NCI-H82 (cell line): ENCODE data around the gene RASSF4.

Experiments used
- DNase-seq: peaks from one replicate; lab custom pipeline; 2025; lab: John Stamatoyannopoulos, UW

Gene RASSF4

GRCh38 chr10:44948642-44949041 lies 11.0 kb upstream of the RASSF4 start:
- DNase-seq, result no peak

DNA sequence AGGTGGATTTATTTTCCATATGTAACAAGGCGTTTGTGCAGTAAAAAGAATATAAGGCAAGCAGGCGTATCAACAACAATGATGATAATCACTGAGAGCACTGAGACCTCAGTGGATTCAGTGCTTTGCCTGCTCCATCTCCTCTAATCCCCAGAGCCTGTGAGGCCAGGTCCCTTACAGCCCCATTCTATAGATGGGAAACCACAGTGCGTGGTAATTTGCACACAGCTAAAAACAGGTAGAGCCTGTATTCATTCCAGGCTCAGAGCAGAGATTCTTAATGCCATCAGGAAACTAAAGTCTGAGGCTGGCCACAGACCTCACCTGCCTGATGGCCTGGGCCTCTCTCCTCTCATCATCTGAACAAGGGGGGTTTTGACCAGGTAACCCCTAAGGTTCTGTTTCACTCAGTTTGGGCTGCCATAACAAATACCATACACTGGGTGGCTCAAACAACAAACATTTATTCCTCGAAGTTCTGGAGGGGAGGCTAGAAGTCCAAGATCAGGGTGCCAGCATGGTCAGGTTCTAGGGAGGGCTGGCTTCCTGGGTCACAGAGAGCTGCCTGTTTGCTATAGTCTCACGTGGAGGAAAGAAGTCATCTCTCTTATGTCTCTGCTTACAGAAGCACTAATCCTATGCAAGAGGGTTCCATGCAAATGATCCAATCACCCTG lies 10.3 kb upstream of the RASSF4 start:
- no peak for DNase-seq

DNA sequence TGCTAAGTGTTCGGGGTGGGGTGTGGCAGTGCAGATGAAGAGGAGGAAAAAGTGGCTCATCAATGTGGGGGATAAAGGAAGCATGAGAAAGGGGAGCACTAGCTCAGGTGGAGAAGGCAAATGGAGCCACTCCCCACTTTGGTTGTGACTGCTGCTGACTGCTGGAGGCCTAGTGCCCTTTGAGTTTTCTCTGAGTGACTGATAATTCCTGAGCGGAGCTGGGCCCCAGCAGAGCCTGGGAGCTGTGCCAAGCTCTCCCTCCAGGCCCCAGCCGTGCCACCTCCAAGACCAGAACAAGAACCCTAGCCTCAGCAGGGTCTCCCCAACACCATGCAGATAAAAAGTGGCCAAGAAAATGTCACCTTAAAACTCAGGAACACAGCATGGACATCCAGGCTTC lies 9.7 kb upstream of the RASSF4 start:
- no peak for DNase-seq

- DNase-seq, result no peak
Observed at GRCh38 chr10:44950326-44951225, 9.0 kb upstream of the RASSF4 start.

- no peak for DNase-seq
Observed at GRCh38 chr10:44951576-44952226, 7.9 kb upstream of the RASSF4 start.

DNA sequence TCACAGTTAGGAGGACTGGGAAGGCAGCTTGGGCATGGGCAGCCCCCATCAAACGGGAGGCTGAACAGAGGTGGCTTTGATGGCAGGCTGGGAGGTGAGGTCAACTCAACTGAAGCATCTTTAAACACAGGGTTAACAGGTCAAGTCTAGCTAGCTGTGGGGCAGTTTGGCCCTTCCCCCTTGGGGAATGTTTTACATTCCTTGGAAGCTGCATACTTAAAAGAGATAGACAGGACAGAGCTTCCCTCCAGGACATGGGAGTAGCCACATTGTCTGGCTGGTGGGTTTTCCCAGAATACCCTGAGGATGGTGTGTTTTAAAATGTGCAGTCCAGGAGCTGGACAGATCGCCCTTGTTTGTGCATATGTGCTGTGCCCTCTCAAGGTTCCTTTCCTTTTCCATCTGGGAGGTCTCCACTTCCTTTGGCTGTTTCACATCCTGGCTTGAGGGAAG lies 6.8 kb upstream of the RASSF4 start:
- no peak for DNase-seq

DNA sequence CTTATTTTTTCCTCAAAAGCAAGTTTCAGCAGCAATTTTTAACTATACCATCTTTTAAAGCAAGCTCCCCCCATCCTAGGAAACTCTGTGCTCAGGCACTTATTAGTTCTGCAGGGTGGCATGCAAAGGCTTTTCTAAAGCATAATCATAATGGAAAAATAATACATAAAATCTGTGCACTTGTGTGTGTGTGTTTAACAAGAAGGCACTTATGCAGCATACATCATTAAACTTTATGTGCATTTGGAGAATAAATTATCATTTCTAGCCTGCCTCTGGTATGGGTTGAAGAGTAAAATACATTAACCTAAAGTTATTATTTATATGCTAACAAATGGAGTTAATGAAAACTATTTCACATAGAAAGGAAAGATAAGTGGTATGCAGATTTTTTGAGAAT lies 5.6 kb upstream of the RASSF4 start:
- no peak for DNase-seq

DNA sequence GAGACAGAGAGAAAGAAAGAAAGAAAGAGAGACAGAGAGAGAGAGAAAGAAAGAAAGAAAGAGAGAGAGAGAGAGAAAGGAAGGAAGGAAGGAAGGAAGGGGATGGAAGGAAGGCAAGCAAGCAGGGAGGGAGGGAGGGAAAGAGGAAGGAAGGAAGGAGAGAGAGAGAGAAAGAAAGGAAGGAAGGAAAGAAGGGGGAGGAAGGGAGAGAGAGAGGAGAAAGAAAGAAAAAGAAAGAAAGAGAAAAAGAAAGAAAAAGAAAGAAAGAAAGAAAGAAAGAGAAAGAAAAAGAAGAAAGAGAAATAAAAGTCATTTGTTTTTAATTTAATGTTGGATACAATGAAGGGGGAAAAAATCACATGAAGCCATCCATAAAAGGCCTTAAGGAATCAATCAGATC lies 4.6 kb upstream of the RASSF4 start:
- DNase-seq, result no peak

DNA sequence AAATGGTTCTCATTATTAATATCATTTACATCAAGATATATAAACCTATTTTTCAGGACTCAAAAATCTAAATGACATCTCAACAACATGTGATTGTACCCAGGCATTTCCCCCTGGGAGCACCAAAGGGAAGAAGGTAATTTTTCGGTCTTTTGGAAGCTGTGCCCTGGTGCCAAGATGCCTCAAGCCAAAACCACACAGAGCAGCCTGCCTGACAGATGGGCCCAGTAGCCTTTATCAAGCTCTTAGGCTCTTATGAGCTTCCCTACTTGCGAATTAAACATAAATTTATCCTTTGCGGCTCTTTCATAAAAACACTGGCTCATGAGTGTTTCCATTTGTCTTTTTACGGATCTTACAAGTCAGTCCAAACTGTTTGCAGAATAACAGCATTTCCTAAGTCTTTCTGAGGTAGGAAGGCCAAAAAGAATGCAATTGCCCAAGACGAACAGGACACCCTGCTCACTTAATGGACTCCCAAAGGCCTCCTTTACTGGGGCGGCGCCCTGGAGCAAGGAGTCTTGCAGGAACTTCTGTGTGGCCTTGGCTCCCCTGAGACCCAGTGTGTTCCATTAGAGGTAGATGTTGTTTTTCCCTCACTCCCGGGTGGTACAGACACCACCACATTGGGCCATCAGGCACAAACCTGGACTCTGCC lies 4.1 kb upstream of the RASSF4 start:
- no peak for DNase-seq

DNA sequence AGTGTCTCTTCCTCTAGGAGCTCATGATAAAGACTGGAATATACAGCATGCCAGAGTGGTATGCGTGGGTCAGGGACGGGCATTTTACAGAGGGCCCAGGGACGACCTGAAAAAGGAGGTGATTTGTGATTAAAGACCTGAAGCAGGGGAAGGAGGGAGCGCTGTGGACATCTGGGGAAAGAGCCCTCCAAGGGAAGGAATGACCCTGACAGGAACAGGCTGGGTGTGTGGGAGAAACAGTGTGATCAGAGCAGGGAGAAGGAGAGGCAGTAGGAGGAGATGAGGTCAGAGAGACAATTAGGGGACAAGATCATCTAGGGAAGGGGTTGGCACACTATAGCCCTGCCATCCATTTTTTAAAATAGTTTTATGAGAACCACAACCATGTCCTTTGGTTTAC lies 3.4 kb upstream of the RASSF4 start:
- DNase-seq, result no peak

DNA sequence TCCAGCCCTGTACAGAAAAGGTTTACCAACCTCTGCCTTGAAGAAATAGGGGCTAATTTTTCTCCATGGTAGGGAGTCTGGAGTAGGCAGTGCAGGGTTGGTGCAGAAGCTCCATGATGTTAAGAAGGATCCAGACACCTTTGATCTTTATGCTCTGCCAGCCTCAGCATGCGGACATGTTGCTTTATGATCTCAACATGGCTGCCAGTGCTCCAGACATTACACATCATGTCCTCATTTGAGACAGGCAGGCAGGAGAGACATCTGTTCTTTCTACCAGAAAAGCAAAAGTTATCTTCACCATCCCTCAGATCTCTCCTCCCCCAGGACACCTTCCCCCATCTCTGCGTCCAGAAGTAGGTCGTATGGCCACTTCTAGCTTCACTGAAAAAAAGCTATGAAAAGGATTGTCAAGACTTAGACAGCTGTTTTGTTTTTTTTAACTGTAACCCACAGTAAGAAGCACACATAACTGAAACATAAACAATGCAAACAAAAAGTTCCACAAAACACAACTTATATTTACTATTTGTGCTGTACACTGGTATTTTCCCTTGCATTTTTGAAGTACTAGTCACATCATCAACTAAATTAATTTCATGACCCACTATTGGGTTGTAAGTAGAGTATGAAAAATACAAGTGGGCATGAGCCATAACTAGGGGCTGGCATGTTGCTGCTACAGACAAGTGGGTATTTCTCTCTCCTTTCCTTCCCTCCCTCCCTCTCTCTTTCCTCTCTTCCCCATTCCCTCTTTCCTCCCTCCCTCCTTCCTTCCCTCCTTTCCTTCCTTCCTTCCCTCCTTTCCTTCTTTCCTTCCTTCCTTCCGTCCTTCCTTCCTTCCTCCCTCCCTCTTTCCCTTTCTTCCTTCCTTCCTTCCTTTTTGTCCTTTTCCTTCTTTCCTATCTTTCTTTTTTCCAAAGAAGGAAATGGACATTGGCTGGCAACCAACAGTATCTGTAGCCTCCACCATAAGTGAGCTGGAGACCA lies 2.6 kb upstream of the RASSF4 start:
- DNase-seq, result no peak

DNA sequence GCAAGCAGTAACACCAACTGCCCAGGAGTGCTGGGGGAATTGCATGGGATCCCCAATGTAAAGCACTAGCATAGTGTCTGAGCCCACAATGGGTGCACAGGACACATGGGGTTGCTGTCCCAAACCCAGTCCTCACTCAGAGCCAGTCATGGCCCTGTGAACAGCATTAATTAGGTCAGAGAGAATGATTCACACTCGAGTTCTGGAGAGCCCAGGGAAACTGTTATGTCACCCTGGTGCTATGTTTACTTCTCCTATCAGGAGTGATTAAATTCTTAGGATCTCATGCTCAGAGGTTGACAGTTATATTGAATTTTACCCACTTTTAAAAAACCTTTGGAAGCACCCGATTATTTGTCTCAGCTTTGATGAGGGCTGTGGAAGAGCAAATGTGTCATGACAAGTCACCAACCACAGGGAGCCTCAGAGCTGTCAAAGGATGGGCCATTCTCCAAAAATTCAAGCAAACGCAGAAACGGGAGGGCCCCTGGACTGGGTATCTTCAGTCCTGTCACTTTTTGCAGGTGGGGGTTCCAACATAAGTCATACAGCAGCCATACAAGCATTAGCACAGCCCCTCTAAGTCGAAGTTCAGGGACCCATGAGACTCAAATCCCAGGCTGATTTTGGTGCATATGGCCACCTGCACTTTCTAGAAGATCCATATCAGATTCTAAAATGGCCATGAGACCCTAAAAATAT lies 1.3 kb upstream of the RASSF4 start:
- DNase-seq, result no peak

DNA sequence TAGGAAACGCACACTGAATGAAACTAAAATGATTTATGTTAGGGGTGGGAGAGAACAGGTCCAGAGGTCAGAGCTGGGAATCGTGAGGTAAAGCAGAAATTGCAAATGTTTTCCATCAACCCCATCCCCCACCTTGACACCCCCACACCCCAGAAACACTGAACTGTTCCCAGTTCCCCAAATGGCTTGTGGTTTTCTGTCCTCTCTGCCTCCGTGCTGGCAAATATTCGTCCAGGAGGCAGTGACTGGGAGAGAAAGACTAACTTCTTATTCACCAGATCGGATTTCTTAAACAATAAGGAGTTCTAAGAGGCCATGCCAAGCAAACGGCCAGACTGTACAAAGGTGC lies 730 bp upstream of the RASSF4 start:
- no peak for DNase-seq

- DNase-seq, result no peak
Observed at GRCh38 chr10:44960088-44960460, 472 bp downstream of the RASSF4 start.

GRCh38 chr10:44960482-44961229 lies 1.1 kb downstream of the RASSF4 start:
- no peak for DNase-seq

DNA sequence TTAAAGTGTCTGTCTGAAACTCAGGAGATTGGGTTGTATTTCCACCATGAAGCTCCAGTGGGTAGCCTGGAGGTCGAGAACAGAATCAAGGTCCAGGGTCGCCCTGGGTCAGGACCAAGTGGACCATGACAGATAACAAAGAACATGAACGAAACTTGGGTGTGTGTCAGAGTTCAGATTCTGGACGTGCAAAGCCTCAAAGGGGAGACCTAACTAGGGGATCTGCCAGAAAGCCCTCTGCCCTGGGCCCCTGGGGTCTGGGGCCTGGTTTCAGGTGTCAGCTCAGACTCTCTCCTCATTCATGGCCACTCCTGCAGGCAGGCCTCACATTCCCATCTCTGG lies 1.6 kb downstream of the RASSF4 start:
- no peak for DNase-seq

- DNase-seq, result no peak
Observed at GRCh38 chr10:44961931-44962750, 2.5 kb downstream of the RASSF4 start.

- DNase-seq, result peak; percentile 23
Observed at GRCh38 chr10:44962870-44963738, 3.5 kb downstream of the RASSF4 start.
